AG10803 (cell line): ENCODE results near the gene TCIRG1.

Experiments
- DNase-seq: peaks from one replicate; pipeline ENCODE4 v3.0.0; 2010; ENCODE audit warnings: low read depth
- H3K4me3 ChIP-seq: 2 replicates; pipeline ENCODE4 v1.5.1; 2011; ENCODE audit warnings: mild to moderate bottlenecking, low read length, control low read depth
- TF ChIP-seq, protein P1 (sequence below): conservative IDR thresholded peaks from 2 replicates; pipeline ENCODE4 v1.5.1; 2011; ENCODE audit warnings: mild to moderate bottlenecking, low read length, control low read depth, inconsistent platforms

The TCIRG1 gene

DNA sequence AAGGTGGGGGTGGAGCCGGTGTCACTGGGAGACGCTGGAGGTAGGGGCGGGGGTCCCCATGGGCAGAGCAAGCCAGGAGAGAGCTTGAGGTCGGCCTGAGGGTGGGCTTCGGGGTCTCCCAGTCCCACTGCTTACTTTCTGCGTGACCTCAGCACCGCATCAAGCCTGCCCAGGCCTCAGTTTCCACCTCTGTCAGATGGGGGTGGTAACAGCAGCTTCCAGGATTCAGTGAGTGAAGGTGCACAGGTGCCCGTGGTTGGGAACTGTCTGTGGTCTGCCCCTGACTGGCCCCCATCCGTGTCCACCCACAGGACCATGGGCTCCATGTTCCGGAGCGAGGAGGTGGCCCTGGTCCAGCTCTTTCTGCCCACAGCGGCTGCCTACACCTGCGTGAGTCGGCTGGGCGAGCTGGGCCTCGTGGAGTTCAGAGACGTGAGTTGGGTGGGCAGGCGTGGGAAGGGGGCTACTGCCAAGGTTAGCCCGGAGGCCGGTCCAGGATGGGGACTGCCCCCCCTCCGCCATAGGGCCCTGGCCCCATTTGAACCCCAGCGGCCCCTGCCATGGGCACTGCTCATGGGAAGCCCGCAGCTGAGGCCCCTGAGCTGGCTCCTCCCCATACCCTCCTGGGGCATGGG is 2.2 kb downstream of the TCIRG1 start:
- peak overlapping the region; percentile 81 for H3K4me3 ChIP-seq
- no peak for DNase-seq
- TF ChIP-seq, protein P1, sequence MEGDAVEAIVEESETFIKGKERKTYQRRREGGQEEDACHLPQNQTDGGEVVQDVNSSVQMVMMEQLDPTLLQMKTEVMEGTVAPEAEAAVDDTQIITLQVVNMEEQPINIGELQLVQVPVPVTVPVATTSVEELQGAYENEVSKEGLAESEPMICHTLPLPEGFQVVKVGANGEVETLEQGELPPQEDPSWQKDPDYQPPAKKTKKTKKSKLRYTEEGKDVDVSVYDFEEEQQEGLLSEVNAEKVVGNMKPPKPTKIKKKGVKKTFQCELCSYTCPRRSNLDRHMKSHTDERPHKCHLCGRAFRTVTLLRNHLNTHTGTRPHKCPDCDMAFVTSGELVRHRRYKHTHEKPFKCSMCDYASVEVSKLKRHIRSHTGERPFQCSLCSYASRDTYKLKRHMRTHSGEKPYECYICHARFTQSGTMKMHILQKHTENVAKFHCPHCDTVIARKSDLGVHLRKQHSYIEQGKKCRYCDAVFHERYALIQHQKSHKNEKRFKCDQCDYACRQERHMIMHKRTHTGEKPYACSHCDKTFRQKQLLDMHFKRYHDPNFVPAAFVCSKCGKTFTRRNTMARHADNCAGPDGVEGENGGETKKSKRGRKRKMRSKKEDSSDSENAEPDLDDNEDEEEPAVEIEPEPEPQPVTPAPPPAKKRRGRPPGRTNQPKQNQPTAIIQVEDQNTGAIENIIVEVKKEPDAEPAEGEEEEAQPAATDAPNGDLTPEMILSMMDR: no peak

DNA sequence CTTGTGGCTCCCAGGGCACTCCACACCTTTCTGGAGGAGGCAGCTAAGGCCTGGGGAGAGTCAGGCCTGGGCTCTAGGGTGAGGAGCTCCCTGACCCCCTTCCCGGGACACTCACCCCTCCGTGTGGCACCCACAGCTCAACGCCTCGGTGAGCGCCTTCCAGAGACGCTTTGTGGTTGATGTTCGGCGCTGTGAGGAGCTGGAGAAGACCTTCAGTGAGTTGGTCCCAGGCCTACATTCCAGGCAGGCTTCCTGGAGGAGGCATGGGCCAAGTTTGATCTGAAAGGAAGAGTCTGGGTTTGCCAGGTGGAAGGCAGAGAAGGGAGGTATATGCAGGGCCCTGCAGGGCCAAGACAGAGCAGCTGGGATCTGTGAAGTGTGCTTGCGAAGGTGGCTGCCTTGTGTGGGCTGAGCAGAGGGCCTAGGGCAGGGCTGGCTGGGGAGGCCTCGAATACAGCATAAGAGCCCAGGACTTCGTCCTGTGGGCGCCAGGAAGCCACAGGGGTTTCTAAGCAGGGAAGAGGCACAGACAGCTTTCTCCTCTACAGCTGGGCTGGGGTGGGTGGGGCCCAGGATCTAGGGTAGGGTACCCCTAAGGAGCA is 2.9 kb downstream of the TCIRG1 start:
- DNase-seq: no peak
- TF ChIP-seq, protein P1: no peak
- H3K4me3 ChIP-seq: no peak overlapping the region

DNA sequence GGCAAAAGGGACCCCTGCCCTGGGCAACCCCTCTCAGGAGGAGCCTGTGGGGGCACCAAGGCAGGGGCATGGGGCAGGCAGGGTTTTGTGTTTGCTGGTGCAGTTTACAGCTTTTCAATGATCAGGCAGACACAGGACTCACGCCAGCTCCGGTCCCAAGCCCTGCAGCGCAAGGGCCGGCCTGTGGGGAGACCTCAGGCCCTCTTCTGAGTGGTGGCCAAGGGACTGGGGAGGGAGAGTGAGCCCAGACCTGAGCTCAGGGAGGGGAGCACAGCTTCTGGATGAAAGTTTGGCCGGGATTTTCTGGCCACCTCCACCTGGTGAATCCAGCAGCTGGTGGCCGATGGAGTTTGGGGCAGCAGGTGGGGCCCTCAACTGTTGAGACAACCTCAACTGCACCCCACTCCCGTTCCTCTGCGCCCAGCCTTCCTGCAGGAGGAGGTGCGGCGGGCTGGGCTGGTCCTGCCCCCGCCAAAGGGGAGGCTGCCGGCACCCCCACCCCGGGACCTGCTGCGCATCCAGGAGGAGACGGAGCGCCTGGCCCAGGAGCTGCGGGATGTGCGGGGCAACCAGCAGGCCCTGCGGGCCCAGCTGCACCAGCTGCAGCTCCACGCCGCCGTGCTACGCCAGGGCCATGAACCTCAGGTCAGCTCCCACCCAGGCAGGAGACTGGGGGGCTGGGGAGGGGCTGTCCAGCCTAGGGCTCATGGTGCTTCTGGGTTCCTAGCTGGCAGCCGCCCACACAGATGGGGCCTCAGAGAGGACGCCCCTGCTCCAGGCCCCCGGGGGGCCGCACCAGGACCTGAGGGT is 3.6 kb downstream of the TCIRG1 start:
- TF ChIP-seq, protein P1: no peak
- DNase-seq: no peak
- no peak overlapping the region for H3K4me3 ChIP-seq

DNA sequence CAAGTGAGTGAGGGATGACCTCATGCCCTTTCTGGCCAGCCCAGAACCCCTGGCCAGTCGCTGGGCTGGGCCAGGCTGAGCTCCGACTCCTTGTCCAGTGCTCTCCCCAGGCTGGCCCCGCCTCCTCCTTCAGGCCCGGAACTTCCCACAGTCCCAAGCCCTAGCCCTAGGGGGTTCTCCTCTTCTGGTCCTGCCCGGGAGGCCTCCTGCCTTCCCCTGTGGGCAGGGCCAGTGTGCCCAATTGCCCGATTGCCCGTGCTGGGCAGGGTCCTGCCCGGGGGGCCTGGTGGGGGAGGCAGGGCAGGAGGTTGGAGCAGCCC is 4.2 kb downstream of the TCIRG1 start:
- DNase-seq: no peak
- TF ChIP-seq, protein P1: no peak
- H3K4me3 ChIP-seq: no peak overlapping the region

DNA sequence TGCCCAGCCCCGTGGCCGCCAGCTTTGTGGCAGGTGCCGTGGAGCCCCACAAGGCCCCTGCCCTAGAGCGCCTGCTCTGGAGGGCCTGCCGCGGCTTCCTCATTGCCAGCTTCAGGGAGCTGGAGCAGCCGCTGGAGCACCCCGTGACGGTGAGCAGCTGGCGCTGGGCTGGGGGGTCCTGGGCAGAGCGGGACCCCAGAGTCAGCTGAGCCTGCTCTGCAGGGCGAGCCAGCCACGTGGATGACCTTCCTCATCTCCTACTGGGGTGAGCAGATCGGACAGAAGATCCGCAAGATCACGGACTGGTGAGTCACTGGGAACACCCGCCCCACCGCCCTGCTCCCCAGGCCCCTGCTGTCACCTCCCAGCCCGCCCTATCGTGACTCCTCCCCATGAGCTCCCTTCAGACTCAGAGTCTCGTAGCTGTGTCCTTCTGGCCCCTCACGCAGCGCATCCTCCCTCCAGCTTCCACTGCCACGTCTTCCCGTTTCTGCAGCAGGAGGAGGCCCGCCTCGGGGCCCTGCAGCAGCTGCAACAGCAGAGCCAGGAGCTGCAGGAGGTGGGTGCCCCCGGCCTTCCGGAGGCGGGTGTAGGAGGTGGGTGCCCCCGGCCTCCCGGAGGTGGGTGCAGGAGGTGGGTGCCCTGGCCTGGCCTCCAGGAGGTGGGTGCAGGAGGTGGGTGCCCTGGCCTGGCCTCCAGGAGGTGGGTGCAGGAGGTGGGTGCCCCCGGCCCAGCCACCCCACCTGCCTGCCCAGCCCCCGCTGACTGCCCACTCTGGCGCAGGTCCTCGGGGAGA is 4.7 kb downstream of the TCIRG1 start:
- TF ChIP-seq, protein P1: no peak
- peak; percentile 40 for DNase-seq
- H3K4me3 ChIP-seq: no peak overlapping the region

DNA sequence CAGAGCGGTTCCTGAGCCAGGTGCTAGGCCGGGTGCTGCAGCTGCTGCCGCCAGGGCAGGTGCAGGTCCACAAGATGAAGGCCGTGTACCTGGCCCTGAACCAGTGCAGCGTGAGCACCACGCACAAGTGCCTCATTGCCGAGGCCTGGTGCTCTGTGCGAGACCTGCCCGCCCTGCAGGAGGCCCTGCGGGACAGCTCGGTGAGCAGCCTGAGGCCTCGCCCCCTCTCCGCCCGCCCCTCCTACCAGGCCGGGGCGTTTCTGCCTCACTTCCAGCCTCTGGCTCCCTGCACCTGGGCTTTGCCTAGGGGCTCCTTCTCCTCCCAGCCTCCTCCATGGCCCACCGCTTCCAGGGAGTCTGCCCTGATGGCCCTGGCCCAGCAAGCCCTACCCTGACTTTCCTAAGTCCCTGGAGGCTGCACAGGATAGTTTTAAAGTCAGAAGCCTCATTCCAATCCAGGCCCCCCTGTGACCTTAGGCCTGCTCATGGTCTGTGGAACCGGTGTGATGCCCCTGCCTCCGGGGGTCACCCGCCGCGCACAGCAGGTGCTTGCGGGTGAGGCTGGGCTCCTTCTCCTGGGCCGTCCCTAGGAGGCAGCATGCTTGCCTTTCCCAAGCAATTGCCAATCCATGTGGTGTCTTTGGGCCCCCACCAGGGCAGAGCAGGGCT is 5.5 kb downstream of the TCIRG1 start:
- TF ChIP-seq, protein P1: no peak
- no peak overlapping the region for H3K4me3 ChIP-seq
- DNase-seq: no peak
